Sigmoid colon (tissue), 4 donors: ENCODE results near the gene SEPTIN8.

ENCODE experiments used
- CTCF ChIP-seq, 4 experiments: fragments of 450-650 bp in 3 of 4; fragments of 200-600 bp in 1 of 4; IDR thresholded peaks; one replicate each; pipeline ENCODE4 v1.5.1; 2016 to 2019; ENCODE audit warnings: antibody characterized with exemption in 4 of 4, mild to moderate bottlenecking in 3 of 4, moderate library complexity in 2 of 4
- POLR2A ChIP-seq, 2 donors: fragments of 450-650 bp; IDR thresholded peaks; one replicate each; pipeline ENCODE4 v1.6.1; 2016; ENCODE audit warnings: antibody characterized with exemption in 2 of 2, mild to moderate bottlenecking in 2 of 2, moderate library complexity in 2 of 2
- POLR2AphosphoS5 ChIP-seq, 4 donors: sonication (generic); formaldehyde crosslinking; IDR thresholded peaks; one replicate each; pipeline ENCODE4 v1.6.1; 2017; ENCODE audit warnings: antibody characterized with exemption in 4 of 4

GRCh38 chr5:132753135-132753987 is 23.7 kb downstream of the SEPTIN8 start:
- TF ChIP-seq CTCF (IDR thresholded peaks at IDR 0.05) (no peak), POLR2A (IDR thresholded peaks at IDR 0.05) (no peak), POLR2AphosphoS5 (IDR thresholded peaks at IDR 0.05) (no peak)
